A673 (cell line): ENCODE measurements around the gene LMAN2. TPM values are rescaled to one million over a fixed set of nuclear protein-coding genes. Genes with fewer than 3 reads are reported as not detected.

Experiments
- BruUV-seq: library from RNA; stranded (reverse); fragments of 400-500 nt; replicated peaks from 2 replicates; lab custom pipeline; 2021; lab: Mats Ljungman, UMichigan
- CTCF ChIA-PET: fragments of 300-600 bp; sonication (Branson Sonifier 250); formaldehyde crosslinking; loops from one replicate; lab custom pipeline; 2022; ENCODE audit warnings: antibody characterized with exemption; lab: Charles Lee
- POLR2A ChIA-PET: fragments of 300-600 bp; sonication (Branson Sonifier 250); formaldehyde crosslinking; loops from one replicate; lab custom pipeline; 2022; ENCODE audit warnings: antibody characterized with exemption; ENCODE audit not compliant: low non-redundant PET; lab: Charles Lee
- DNase-seq: peaks from one replicate; pipeline ENCODE4 v3.0.0-alpha.2; 2015; ENCODE audit warnings: low spot score
- H3K27ac ChIP-seq: fragments of 200-600 bp; sonication (generic); 2 replicates; pipeline ENCODE4 v1.5.1; 2016; ENCODE audit warnings: mixed run types, low read depth, mild to moderate bottlenecking, mixed read lengths, antibody characterized with exemption, low read length; ENCODE audit not compliant: poor library complexity, severe bottlenecking
- H3K27me3 ChIP-seq: fragments of 200-600 bp; sonication (generic); replicated peaks from 2 replicates; pipeline ENCODE4 v1.6.1; 2017; ENCODE audit warnings: mixed run types, low read depth, mild to moderate bottlenecking, mixed read lengths, antibody characterized with exemption, low read length; ENCODE audit not compliant: insufficient read depth, poor library complexity
- H3K36me3 ChIP-seq: fragments of 200-600 bp; sonication (generic); 2 replicates; pipeline ENCODE4 v1.6.1; 2016; ENCODE audit warnings: mixed run types, mild to moderate bottlenecking, mixed read lengths, antibody characterized with exemption, low read length; ENCODE audit not compliant: insufficient read depth, poor library complexity, severe bottlenecking
- H3K4me1 ChIP-seq: fragments of 200-600 bp; sonication (generic); 2 replicates; pipeline ENCODE4 v1.6.1; 2017; ENCODE audit warnings: mixed run types, mild to moderate bottlenecking, mixed read lengths, antibody characterized with exemption, low read length; ENCODE audit not compliant: insufficient read depth, poor library complexity, severe bottlenecking
- H3K4me3 ChIP-seq: fragments of 200-600 bp; sonication (generic); 2 replicates; pipeline ENCODE4 v1.5.1; 2016; ENCODE audit warnings: low read depth, mixed run types, mild to moderate bottlenecking, mixed read lengths, low read length; ENCODE audit not compliant: poor library complexity, severe bottlenecking
- H3K9me3 ChIP-seq: fragments of 200-600 bp; sonication (generic); 2 replicates; pipeline ENCODE4 v1.6.1; 2016; ENCODE audit warnings: mixed run types, low read depth, mild to moderate bottlenecking, mixed read lengths, antibody characterized with exemption, low read length; ENCODE audit not compliant: poor library complexity, severe bottlenecking
- EZH2 ChIP-seq: fragments of 200-600 bp; sonication (generic); IDR thresholded peaks from 2 replicates; pipeline ENCODE4 v1.6.1; 2017; ENCODE audit warnings: borderline replicate concordance, low read depth, mild to moderate bottlenecking, mixed read lengths, antibody characterized with exemption, low read length; ENCODE audit not compliant: poor library complexity, severe bottlenecking
- intact Hi-C: fragments of 100-400 bp; cut with micrococcal nuclease; formaldehyde crosslinking; loops from one replicate; pipeline ENCODE4 v1.10.0; 2022; ENCODE audit not compliant: unreplicated experiment
- total RNA-seq: library from RNA; stranded (reverse); gene quantifications from 2 replicates; pipeline ENCODE4 v1.2.3, GENCODE V29; 2021
- TF ChIP-seq, protein P1 (sequence below): fragments of 300-800, 200-600 bp; sonication (generic); conservative IDR thresholded peaks from 2 replicates; pipeline ENCODE4 v1.5.1; 2017; ENCODE audit warnings: low read depth, mild to moderate bottlenecking, antibody characterized with exemption, low read length, moderate library complexity, mixed read lengths

The LMAN2 gene
- total RNA-seq, 1 experiment from 2014 or later = 98.4 TPM

DNA sequence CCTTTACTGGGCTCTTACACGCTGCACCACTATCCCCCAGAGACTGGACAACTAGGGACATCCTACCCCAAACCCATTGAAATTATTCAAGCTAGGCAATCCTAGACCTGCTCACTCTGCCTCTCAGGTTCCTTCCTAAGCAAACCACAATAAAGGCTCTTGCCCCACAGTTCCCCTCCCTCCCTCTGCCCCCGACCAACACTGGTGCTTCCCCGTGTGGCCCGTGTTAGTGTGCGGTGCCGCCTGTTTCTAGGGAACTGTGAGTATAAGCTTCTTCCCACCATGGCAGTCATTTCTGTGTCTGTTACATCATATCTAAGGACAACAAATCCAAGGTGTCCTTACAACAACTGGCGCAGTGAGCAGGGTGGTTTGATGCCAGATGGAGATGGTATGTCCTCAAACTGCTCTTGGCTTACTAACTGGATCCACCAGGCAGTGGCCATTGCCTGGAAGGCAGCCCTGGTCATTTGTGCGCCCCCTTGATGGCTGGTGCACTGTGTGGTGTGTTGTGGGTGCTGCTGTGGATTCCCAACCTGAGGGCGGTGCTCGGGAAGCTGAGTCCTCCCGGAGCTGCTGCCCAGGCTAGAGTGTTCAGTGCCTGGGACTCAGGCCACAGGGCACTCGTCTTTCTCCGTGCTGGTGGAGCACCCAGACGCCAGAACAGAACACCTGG is 31.4 kb downstream of the LMAN2 start:
- ChIA-PET POLR2A (no interaction called here), CTCF (no interaction called here)
- TF ChIP-seq, protein P1, sequence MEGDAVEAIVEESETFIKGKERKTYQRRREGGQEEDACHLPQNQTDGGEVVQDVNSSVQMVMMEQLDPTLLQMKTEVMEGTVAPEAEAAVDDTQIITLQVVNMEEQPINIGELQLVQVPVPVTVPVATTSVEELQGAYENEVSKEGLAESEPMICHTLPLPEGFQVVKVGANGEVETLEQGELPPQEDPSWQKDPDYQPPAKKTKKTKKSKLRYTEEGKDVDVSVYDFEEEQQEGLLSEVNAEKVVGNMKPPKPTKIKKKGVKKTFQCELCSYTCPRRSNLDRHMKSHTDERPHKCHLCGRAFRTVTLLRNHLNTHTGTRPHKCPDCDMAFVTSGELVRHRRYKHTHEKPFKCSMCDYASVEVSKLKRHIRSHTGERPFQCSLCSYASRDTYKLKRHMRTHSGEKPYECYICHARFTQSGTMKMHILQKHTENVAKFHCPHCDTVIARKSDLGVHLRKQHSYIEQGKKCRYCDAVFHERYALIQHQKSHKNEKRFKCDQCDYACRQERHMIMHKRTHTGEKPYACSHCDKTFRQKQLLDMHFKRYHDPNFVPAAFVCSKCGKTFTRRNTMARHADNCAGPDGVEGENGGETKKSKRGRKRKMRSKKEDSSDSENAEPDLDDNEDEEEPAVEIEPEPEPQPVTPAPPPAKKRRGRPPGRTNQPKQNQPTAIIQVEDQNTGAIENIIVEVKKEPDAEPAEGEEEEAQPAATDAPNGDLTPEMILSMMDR = no peak
- TF ChIP-seq EZH2 = no peak
- Histone ChIP-seq H3K4me1 (no peaks in the 10 kb centered on the region), H3K27me3 (no peaks in the 10 kb centered on the region), H3K36me3 (no peaks in the 10 kb centered on the region), H3K27ac (no peak overlapping the region), H3K4me3 (no peak overlapping the region), H3K9me3 (no peaks in the 10 kb centered on the region)
- DNase-seq = no peak
- BruUV-seq = no TSS peak
- intact Hi-C loops = no loop called here

DNA sequence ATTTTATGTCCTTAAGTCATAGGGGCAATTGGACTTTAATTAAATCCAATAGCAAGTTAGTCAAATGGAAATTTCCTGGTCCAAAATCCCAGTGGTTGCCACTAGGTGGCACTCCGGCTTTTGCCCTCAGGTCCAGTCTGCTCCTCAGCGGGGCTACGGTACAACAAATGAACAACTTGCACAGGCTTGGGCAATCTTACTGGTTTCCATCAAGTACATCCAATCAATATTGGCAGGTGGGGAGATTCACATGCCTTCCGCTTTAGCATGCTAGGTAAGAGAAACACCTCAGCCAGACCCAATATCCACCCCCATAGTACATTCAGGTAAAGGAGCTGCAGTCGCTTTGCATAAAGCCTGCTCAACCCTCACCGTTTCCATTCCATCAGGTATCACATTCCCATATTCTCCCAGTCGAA is 33.5 kb downstream of the LMAN2 start:
- peaks cover 1% of the 10 kb centered on the region for H3K4me1 ChIP-seq
- H3K9me3 ChIP-seq = no peaks in the 10 kb centered on the region
- ChIA-PET POLR2A (no interaction called here), CTCF (interaction anchor here (0.7 to 0.9 kb wide), 2 partner anchors 8 to 53 kb away, joined by 3 to 4 read pairs; no protein-coding TSS in a partner anchor)
- H3K27ac ChIP-seq = no peak overlapping the region
- H3K36me3 ChIP-seq = no peaks in the 10 kb centered on the region
- BruUV-seq = no TSS peak
- DNase-seq = peak; percentile 68
- H3K4me3 ChIP-seq = no peak overlapping the region
- intact Hi-C loops = no loop called here
- TF ChIP-seq, protein P1 = peak; percentile 85
- TF ChIP-seq EZH2 = no peak
- H3K27me3 ChIP-seq = no peaks in the 10 kb centered on the region

DNA sequence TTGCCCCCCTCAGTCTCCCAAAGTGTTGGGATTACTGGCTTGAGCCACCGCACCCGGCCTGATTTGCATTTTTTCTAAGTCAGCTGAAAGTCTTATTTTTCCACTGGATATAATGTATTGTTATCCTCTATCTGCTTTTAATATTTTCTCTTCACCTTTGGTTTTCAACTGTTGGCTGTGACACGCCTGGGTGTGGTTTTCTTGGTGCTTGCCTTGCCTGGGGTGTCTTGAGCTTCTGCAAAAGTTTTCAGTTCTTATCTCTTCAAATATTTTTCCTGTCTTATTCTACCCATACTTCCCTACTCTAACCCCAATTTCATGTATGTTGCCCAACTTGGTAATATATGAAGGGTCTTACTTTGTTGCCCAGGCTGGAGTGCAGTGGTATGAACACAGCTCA is 35.5 kb downstream of the LMAN2 start:
- CTCF ChIA-PET = no interaction called here
- POLR2A ChIA-PET = no interaction called here
- Histone ChIP-seq H3K27me3 (no peaks in the 10 kb centered on the region), H3K4me1 (peaks cover 5% of the 10 kb centered on the region), H3K4me3 (no peak overlapping the region), H3K36me3 (no peaks in the 10 kb centered on the region), H3K9me3 (no peaks in the 10 kb centered on the region), H3K27ac (no peak overlapping the region)
- BruUV-seq = no TSS peak
- intact Hi-C loops = no loop called here
- no peak for DNase-seq
- TF ChIP-seq, protein P1 = no peak
- no peak for TF ChIP-seq EZH2
